NCI-H2196 treated with DMSO at 0.1 percent for 48 hours (cell line): ENCODE measurements around the gene SRGAP1.
A peak's percentile ranks its signal among the peaks of the same experiment; 100 is the strongest.
"Not testable (repeated sequence)": the region's sequence is repeated elsewhere in the genome, so short reads cannot be mapped to it uniquely, and the experiment has no call there.

Source experiments
- DNase-seq: peaks from one replicate; lab custom pipeline; 2025; ENCODE audit not compliant: unreplicated experiment; lab: John Stamatoyannopoulos, UW

Gene SRGAP1

GRCh38 chr12:64147875-64148274, 303.4 kb downstream of the SRGAP1 start:
- no peak for DNase-seq

- DNase-seq = no peak
These were observed 310.2 kb downstream of the SRGAP1 start for GRCh38 chr12:64154677-64155076.

- DNase-seq = no peak
These were observed 312.6 kb downstream of the SRGAP1 start for GRCh38 chr12:64157110-64157509.

- no peak for DNase-seq
These were observed 315.7 kb downstream of the SRGAP1 start for GRCh38 chr12:64160021-64160710.

- DNase-seq = no peak
These were observed 316.2 kb downstream of the SRGAP1 start for GRCh38 chr12:64160711-64161060.

GRCh38 chr12:64166606-64167005, 322.1 kb downstream of the SRGAP1 start:
- not testable (repeated sequence) for DNase-seq

- not testable (repeated sequence) for DNase-seq
These were observed 322.5 kb downstream of the SRGAP1 start for GRCh38 chr12:64167041-64167440.

GRCh38 chr12:64170024-64170423, 325.5 kb downstream of the SRGAP1 start:
- DNase-seq = peak; percentile 47

- no peak for DNase-seq
These were observed 326.2 kb downstream of the SRGAP1 start for GRCh38 chr12:64170730-64171129.

- DNase-seq = no peak
These were observed 327.2 kb downstream of the SRGAP1 start for GRCh38 chr12:64171715-64172114.

GRCh38 chr12:64172143-64172970, 327.9 kb downstream of the SRGAP1 start:
- DNase-seq = no peak

- no peak for DNase-seq
These were observed 329.0 kb downstream of the SRGAP1 start for GRCh38 chr12:64173456-64173855.

- no peak for DNase-seq
These were observed 330.9 kb downstream of the SRGAP1 start for GRCh38 chr12:64175254-64175945.

- no peak for DNase-seq
These were observed 332.5 kb downstream of the SRGAP1 start for GRCh38 chr12:64177001-64177400.

GRCh38 chr12:64178122-64178521, 333.6 kb downstream of the SRGAP1 start:
- no peak for DNase-seq

GRCh38 chr12:64180951-64181350, 336.5 kb downstream of the SRGAP1 start:
- DNase-seq = no peak

GRCh38 chr12:64181430-64182291, 337.2 kb downstream of the SRGAP1 start:
- no peak for DNase-seq

GRCh38 chr12:64184216-64184615, 339.7 kb downstream of the SRGAP1 start:
- DNase-seq = no peak

GRCh38 chr12:64186789-64187188, 342.3 kb downstream of the SRGAP1 start:
- no peak for DNase-seq

GRCh38 chr12:64187370-64187769, 342.9 kb downstream of the SRGAP1 start:
- DNase-seq = no peak

GRCh38 chr12:64187794-64188193, 343.3 kb downstream of the SRGAP1 start:
- DNase-seq = no peak
